K562 (cell line): Measurements from ENCODE around the gene TCEANC. TPM values are rescaled to one million over a fixed set of nuclear protein-coding genes. Genes with fewer than 3 reads are reported as not detected.

Experiments
- ATF2 ChIP-seq: sonication (generic); formaldehyde crosslinking; IDR thresholded peaks from 2 replicates; pipeline ENCODE4 v1.8.1; 2022; ENCODE audit warnings: missing genetic modification reagents
- CREB3L1 ChIP-seq: fragments of 450-650 bp; IDR thresholded peaks from 2 replicates; pipeline ENCODE4 v1.6.1; 2014; ENCODE audit warnings: low read depth, mild to moderate bottlenecking, moderate library complexity, borderline replicate concordance
- ETV1 ChIP-seq: fragments of 450-650 bp; conservative IDR thresholded peaks from 2 replicates; pipeline ENCODE4 v1.6.1; 2016; ENCODE audit warnings: missing genetic modification characterization, control low read depth, low read depth, missing compliant biosample characterization
- FOXA3 ChIP-seq, 2 experiments: fragments of 450-650 bp in 1 of 2; sonication (generic) in 1 of 2; formaldehyde crosslinking; IDR thresholded peaks in 1 of 2; conservative IDR thresholded peaks in 1 of 2; 2 replicates each; pipeline versions ENCODE4 v1.4.0 to v1.8.0; 2020 to 2022; ENCODE audit warnings: mild to moderate bottlenecking in 2 of 2, missing genetic modification reagents in 1 of 2
- HDAC2 ChIP-seq: fragments of 450-650 bp; IDR thresholded peaks from 2 replicates; pipeline ENCODE4 v1.6.1; 2016; ENCODE audit warnings: mild to moderate bottlenecking
- MTA1 ChIP-seq: fragments of 450-650 bp; IDR thresholded peaks from 2 replicates; pipeline ENCODE4 v1.6.1; 2017; ENCODE audit warnings: borderline replicate concordance
- NCOA1 ChIP-seq: fragments of 450-650 bp; IDR thresholded peaks from 2 replicates; pipeline ENCODE4 v1.6.1; 2016; ENCODE audit warnings: low read depth
- RNF219 ChIP-seq: fragments of 250-450 bp; sonication (Bioruptor Pico); IDR thresholded peaks from 2 replicates; pipeline ENCODE4 v1.5.0; 2022; ENCODE audit warnings: mild to moderate bottlenecking
- SAP30 ChIP-seq: fragments of 200-600 bp; sonication (generic); IDR thresholded peaks from 2 replicates; pipeline ENCODE4 v1.6.1; 2012; ENCODE audit warnings: borderline replicate concordance, low read depth, mild to moderate bottlenecking, moderate library complexity, low read length, control low read depth, inconsistent platforms; ENCODE audit not compliant: insufficient read depth, poor library complexity, severe bottlenecking
- TEAD1 ChIP-seq, 2 experiments: fragments of 450-650 bp in 1 of 2; sonication (generic) in 1 of 2; formaldehyde crosslinking; IDR thresholded peaks; 2 replicates each; pipeline versions ENCODE4 v1.4.0 to v1.8.0; 2020 to 2022; ENCODE audit warnings: mild to moderate bottlenecking in 2 of 2, missing genetic modification reagents in 1 of 2
- UBTF ChIP-seq, 2 experiments: IDR thresholded peaks; 2 replicates each; pipeline ENCODE4 v1.6.1; 2012; ENCODE audit warnings: improper control_type of control experiment in 2 of 2, low read depth in 2 of 2, low read length in 2 of 2, borderline replicate concordance in 1 of 2
- XRCC3 ChIP-seq: fragments of 450-650 bp; IDR thresholded peaks from 2 replicates; pipeline ENCODE4 v1.6.1; 2017; ENCODE audit warnings: mild to moderate bottlenecking, moderate library complexity
- ZBTB7A ChIP-seq: IDR thresholded peaks from 2 replicates; pipeline ENCODE4 v1.6.1; 2011; ENCODE audit warnings: low read depth, mild to moderate bottlenecking, low read length, moderate library complexity, borderline replicate concordance; ENCODE audit not compliant: control insufficient read depth
- ZC3H11A ChIP-seq: IDR thresholded peaks from 2 replicates; pipeline ENCODE4 v1.6.1; 2012; ENCODE audit warnings: low read depth, low read length, improper control_type of control experiment
- ZKSCAN1 ChIP-seq: fragments of 150-350 bp; IDR thresholded peaks from 2 replicates; pipeline ENCODE4 v1.6.1; 2016; ENCODE audit warnings: low read depth, low read length
- ZKSCAN8 ChIP-seq: fragments of 200-800 bp; sonication (Bioruptor generic); IDR thresholded peaks from 2 replicates; pipeline ENCODE4 v1.6.1; 2016; ENCODE audit warnings: missing genetic modification characterization, missing compliant biosample characterization
- ZNF41 ChIP-seq: fragments of 250-450 bp; sonication (Bioruptor Pico); conservative IDR thresholded peaks from 2 replicates; pipeline ENCODE4 v1.4.0; 2020; ENCODE audit warnings: mild to moderate bottlenecking
- ZNF707 ChIP-seq: fragments of 250-450 bp; sonication (Bioruptor Pico); conservative IDR thresholded peaks from 2 replicates; pipeline ENCODE4 v1.8.0; 2022; ENCODE audit warnings: inconsistent platforms, mild to moderate bottlenecking, moderate library complexity
- polyA plus RNA-seq, 8 experiments: library from polyadenylated mRNA; depleted of rRNA in 4 of 8; stranded (reverse) in 5 of 8; unstranded in 3 of 8; fragments of >200 nt; fragmentation: Nextera tagmentation in 2 of 8; fragmentation: Illumina TruSeq in 1 of 8; extraction: Ambion mirVana in 2 of 8; extraction: Trizol in 1 of 8; gene quantifications; 2 replicates each; pipeline versions ENCODE4 v1.2.1 to v1.2.3, GENCODE V29; 2011 to 2014; ENCODE audit warnings: inconsistent platforms in 1 of 8, missing spikeins in 1 of 8
- total RNA-seq, 7 experiments: library from RNA; depleted of rRNA in 6 of 7; stranded (reverse); fragments of >200 nt in 6 of 7; fragmentation: Illumina TruSeq in 2 of 7; extraction: Trizol in 2 of 7; gene quantifications; 2 replicates each; pipeline versions ENCODE4 v1.2.1 to v1.2.3, GENCODE V29; 2011 to 2021; ENCODE audit warnings: low replicate concordance in 1 of 7

Gene TCEANC
- total and polyA plus RNA-seq, 9 of the 15 experiments (the other 6 are each of a cell fraction or from before 2014, with no cell fraction given): 1.2 to 2.8 (median 2.0) TPM

GRCh38 chrX:13652850-13653693 lies at the start of gene TCEANC (continued):
- TF ChIP-seq HDAC2 (peak; percentile 60; the same call in 1 of the 2 replicates), TEAD1 (CRISPR knock-in tag; IDR thresholded peaks at IDR 0.05) (peak in 1 of 2 experiments; percentile 49; a peak in 1 of 4 replicates), RNF219 (no peak), ATF2 (CRISPR knock-in tag) (no peak), XRCC3 (no peak), NCOA1 (peak; percentile 24; the same call in 1 of the 2 replicates), UBTF (IDR thresholded peaks at IDR 0.05; ENCODE audit: borderline replicate concordance in 1 of 2, low read depth in 2 of 2, low read length in 2 of 2) (peak; percentile 46 to 79; a peak in 1 of 4 replicates), ZBTB7A (peak; percentile 70), ZNF41 (CRISPR knock-in tag) (no peak), ZKSCAN1 (no peak), FOXA3 (CRISPR knock-in tag; conservative IDR thresholded peaks at IDR 0.05 in 1 of 2, IDR thresholded peaks at IDR 0.05 in 1 of 2) (peak in 1 of 2 experiments; percentile 75; a peak in 1 of 4 replicates), MTA1 (0 out of 2 replicates have a peak, but pooled peaks have one; percentile 14), ETV1 (peak; percentile 75), ZKSCAN8 (CRISPR knock-in tag) (no peak), SAP30 (peak; percentile 76), ZC3H11A (no peak), CREB3L1 (peak; percentile 50; the same call in 1 of the 2 replicates), ZNF707 (CRISPR knock-in tag) (no peak)
